Nephron progenitor cell (in vitro differentiated cells): ENCODE measurements around the gene AFAP1.

ENCODE experiments used
- DNase-seq: peaks from one replicate; pipeline ENCODE4 v3.0.0; 2021
- H3K27ac Mint-ChIP-seq: 2 replicates; pipeline ENCODE4 v1.8.0; 2021; ENCODE audit warnings: mild to moderate bottlenecking, moderate library complexity, mixed read lengths
- H3K27me3 Mint-ChIP-seq: 2 replicates; pipeline ENCODE4 v1.8.0; 2021; ENCODE audit warnings: mild to moderate bottlenecking, low read depth, mixed read lengths; ENCODE audit not compliant: poor library complexity
- H3K36me3 Mint-ChIP-seq: 2 replicates; pipeline ENCODE4 v1.8.0; 2021; ENCODE audit warnings: low read depth, mixed read lengths
- H3K4me1 Mint-ChIP-seq: 2 replicates; pipeline ENCODE4 v1.8.0; 2021; ENCODE audit warnings: mixed read lengths
- H3K4me3 Mint-ChIP-seq: 2 replicates; pipeline ENCODE4 v1.8.0; 2021; ENCODE audit warnings: mild to moderate bottlenecking, moderate library complexity, mixed read lengths
- H3K9me3 Mint-ChIP-seq: 2 replicates; pipeline ENCODE4 v1.8.0; 2021; ENCODE audit warnings: mild to moderate bottlenecking, moderate library complexity, mixed read lengths
- CTCF ChIP-seq: fragments of 200-600 bp; sonication (generic); IDR thresholded peaks from 2 replicates; pipeline ENCODE4 v1.5.0; 2021; ENCODE audit warnings: antibody characterized with exemption

AFAP1 gene

DNA sequence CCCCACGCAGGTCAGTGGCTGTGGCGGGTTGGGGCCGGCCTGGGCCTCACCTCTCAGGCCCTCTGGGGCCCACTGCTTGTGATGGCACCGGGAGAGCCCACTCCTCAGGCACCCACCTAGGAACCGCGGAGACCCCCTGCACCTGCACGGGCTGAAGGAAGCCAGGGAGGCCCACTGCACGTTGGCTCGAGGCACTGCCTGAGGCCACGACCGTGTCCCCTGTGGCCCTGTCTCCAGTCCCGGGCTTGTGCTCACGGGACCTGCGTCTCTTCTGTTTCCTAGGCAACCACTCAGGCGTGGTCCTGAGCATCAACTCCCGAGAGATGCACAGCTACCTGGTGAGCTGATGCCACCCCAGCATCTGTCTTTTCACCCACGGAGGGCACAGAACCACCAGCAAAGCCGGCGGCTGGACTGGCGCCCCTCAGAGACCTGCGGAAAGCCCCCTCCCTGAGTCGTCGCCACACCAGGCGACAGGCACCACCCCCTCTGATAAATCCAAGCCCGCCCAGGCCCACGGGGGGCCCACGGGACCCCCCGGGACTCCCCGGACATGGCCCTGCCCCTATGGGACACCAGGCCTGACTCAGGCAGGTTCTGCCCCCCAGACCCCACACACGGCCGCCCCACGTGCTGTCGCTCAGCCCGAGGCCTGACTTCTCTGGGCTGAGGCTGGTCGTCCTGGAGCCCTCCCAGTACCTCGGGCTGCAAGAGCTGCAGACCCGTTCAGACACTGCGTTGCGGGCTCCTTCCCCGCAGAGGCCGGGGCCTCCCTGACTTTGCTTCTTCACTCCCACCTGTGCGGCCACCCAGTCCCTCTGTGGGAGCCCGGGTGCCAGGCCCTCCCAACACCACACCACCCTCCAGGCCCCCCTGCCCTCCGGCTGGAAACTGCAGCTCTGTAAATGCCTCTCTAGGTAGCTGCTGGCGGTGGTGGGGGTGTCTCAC is 199.5 kb downstream of the AFAP1 start:
- Mint-ChIP-seq H3K36me3 (no peaks in the 10 kb centered on the region), H3K27me3 (peaks cover 5% of the 10 kb centered on the region), H3K9me3 (no peaks in the 10 kb centered on the region), H3K4me1 (peaks cover 22% of the 10 kb centered on the region), H3K4me3 (no peak overlapping the region), H3K27ac (no peak overlapping the region)
- TF ChIP-seq CTCF: no peak
- no peak for DNase-seq

DNA sequence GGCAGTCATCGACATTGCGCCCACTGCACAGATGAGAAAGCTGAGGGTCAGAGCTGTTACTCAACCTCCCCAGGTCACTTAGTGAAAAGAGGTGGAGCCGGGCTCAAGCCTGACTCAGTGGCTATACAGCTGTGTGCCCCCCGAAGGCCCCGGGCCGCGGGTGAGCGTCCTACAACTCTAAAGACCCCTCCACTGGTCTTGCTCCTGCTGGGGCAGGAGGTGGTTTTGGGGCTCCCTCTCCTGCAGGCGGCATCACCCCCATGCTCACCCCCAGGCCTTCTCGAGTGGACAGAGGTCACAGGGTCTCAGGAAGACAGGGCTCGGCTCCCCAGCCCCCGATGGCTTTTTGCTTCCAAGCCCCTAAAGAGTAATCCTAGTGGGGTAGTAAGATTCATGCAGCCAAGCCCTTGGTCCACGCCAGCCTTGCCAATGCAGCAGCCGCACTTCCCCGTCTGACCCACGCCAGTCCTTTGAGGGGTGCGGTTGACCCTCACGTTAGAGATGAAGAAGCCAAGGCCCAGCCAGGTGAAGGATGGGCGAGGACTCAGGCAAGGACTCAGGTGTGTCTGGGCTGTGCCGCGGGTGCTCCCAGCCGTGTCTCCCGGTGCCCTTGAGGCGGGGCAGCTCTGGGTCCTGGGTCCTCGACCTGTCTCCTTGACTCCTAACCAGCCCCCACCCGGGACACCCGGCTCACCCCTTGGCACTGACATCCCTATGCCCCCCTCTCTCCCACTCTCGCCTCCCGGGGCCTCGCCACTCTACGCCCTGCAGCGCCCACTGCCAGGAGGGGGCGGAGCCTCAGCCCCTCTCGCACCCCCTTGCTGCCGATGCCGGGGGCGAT is 200.4 kb downstream of the AFAP1 start:
- H3K4me3 Mint-ChIP-seq: no peak overlapping the region
- no peak overlapping the region for H3K27ac Mint-ChIP-seq
- no peaks in the 10 kb centered on the region for H3K9me3 Mint-ChIP-seq
- no peak for DNase-seq
- no peak for TF ChIP-seq CTCF
- H3K4me1 Mint-ChIP-seq: peaks cover 19% of the 10 kb centered on the region
- H3K27me3 Mint-ChIP-seq: peaks cover 5% of the 10 kb centered on the region
- H3K36me3 Mint-ChIP-seq: no peaks in the 10 kb centered on the region

- TF ChIP-seq CTCF: no peak
- H3K27ac Mint-ChIP-seq: no peak overlapping the region
- H3K27me3 Mint-ChIP-seq: peaks cover 5% of the 10 kb centered on the region
- peaks cover 12% of the 10 kb centered on the region for H3K4me1 Mint-ChIP-seq
- H3K9me3 Mint-ChIP-seq: no peaks in the 10 kb centered on the region
- H3K4me3 Mint-ChIP-seq: no peak overlapping the region
- DNase-seq: no peak
- no peaks in the 10 kb centered on the region for H3K36me3 Mint-ChIP-seq
These were observed 201.1 kb downstream of the AFAP1 start for GRCh38 chr4:7738458-7739076.

DNA sequence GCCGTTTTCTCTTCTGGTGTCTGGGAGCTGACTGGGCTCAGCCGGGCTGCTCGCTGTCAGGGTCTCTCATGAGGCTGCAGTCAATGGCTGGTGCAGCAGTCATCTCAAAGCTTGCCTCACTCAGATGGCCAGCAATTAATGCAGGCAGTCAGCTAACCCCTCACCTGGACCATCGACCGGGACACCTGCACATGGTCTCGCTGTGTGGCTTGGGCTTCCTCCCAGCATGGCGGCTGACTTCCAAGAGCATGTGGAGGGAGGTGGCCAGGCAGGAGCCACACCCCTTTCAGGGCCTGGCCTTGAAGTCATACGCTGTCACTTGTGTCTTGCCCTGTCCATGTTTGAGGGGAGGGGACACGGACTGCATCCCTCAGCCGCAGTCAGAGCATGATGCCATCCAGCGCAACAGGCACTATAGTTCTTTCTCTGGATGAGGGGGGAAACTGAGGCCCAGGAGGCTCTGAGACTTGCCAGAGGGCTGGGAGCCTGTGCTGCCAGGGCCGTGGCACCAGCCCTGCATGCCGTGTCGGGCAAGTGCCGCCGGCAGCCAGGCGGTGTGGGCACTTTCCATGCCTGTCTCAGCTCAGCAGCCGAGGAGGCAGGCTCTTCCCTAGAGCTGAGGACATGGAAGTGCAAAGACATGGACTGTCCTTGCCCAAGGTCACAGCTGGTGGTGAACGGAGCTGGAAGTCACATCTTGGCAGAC is 201.8 kb downstream of the AFAP1 start:
- Mint-ChIP-seq H3K36me3 (no peaks in the 10 kb centered on the region), H3K27me3 (peaks cover 5% of the 10 kb centered on the region), H3K4me1 (peaks cover 5% of the 10 kb centered on the region), H3K27ac (no peak overlapping the region), H3K4me3 (no peak overlapping the region), H3K9me3 (no peaks in the 10 kb centered on the region)
- no peak for DNase-seq
- no peak for TF ChIP-seq CTCF

- TF ChIP-seq CTCF: no peak
- Mint-ChIP-seq H3K4me1 (peaks cover 4% of the 10 kb centered on the region), H3K4me3 (no peak overlapping the region), H3K27ac (no peak overlapping the region), H3K27me3 (peaks cover 5% of the 10 kb centered on the region), H3K36me3 (no peaks in the 10 kb centered on the region), H3K9me3 (no peaks in the 10 kb centered on the region)
- no peak for DNase-seq
These were observed 202.4 kb downstream of the AFAP1 start for GRCh38 chr4:7737268-7737645.
